Hypothalamus (tissue), 51 donors: Measurements from ENCODE around the gene CFLAR.

Source experiments
- DNase-seq, 51 donors: peaks; one replicate each; lab custom pipeline; 2025; lab: John Stamatoyannopoulos, UW

The CFLAR gene

GRCh38 chr2:201204655-201205514 lies 88.9 kb downstream of the CFLAR start:
- DNase-seq: no peak

GRCh38 chr2:201205515-201205849 lies 89.5 kb downstream of the CFLAR start:
- no peak for DNase-seq

- DNase-seq: peak in 5 of 51 donors; percentile 5 to 17 (median 14)
Measured at GRCh38 chr2:201208563-201209252, 92.7 kb downstream of the CFLAR start.

GRCh38 chr2:201215963-201216362 lies 100.0 kb downstream of the CFLAR start:
- DNase-seq: no peak

GRCh38 chr2:201216918-201217317 lies 101.0 kb downstream of the CFLAR start:
- DNase-seq: no peak

- no peak for DNase-seq
Measured at GRCh38 chr2:201218780-201219179, 102.8 kb downstream of the CFLAR start.

- DNase-seq: no peak
Measured at GRCh38 chr2:201219328-201220096, 103.5 kb downstream of the CFLAR start.

GRCh38 chr2:201220102-201220570 lies 104.2 kb downstream of the CFLAR start:
- peak in 4 of 51 donors; percentile 2 to 50 (median 16) for DNase-seq

- DNase-seq: no peak
Measured at GRCh38 chr2:201223089-201224073, 107.4 kb downstream of the CFLAR start.
